HL-60 (cell line): Measurements from ENCODE around the gene NFAT5.
A peak's percentile ranks its signal among the peaks of the same experiment; 100 is the strongest.

Experiments
- DNase-seq, 2 experiments: peaks; one replicate each; pipeline ENCODE4 v3.0.0-alpha.2; 2010 to 2020; ENCODE audit warnings: low read depth in 1 of 2, low spot score in 1 of 2
- H3K27ac ChIP-seq: fragments of 250-450 bp; sonication (Bioruptor Pico); replicated peaks from 2 replicates; pipeline ENCODE4 v1.5.1; 2020; ENCODE audit warnings: mild to moderate bottlenecking, moderate library complexity
- H3K27me3 ChIP-seq: fragments of 250-450 bp; sonication (Bioruptor Pico); 2 replicates; pipeline ENCODE4 v1.5.1; 2021; ENCODE audit warnings: mild to moderate bottlenecking, moderate library complexity; ENCODE audit not compliant: insufficient read depth, poor library complexity, severe bottlenecking
- H3K4me3 ChIP-seq: replicated peaks from 2 replicates; pipeline ENCODE4 v1.5.1; 2011; ENCODE audit warnings: mild to moderate bottlenecking, control low read depth, low read length; ENCODE audit not compliant: insufficient read depth
- GABPA ChIP-seq: IDR thresholded peaks from 2 replicates; pipeline ENCODE4 v1.6.1; 2012; ENCODE audit warnings: low read depth
- POLR2AphosphoS5 ChIP-seq: IDR thresholded peaks from 2 replicates; pipeline ENCODE4 v1.6.1; 2012; ENCODE audit warnings: low read depth
- SPI1 ChIP-seq: IDR thresholded peaks from 2 replicates; pipeline ENCODE4 v1.6.1; 2012; ENCODE audit warnings: low read depth, mild to moderate bottlenecking, borderline replicate concordance
- TF ChIP-seq, protein P1 (sequence below): IDR thresholded peaks from 2 replicates; pipeline ENCODE4 v1.6.1; 2012; ENCODE audit warnings: low read depth; ENCODE audit not compliant: insufficient replicate concordance
- TF ChIP-seq, protein P2 (sequence below): IDR thresholded peaks from one replicate; pipeline ENCODE4 v1.5.1; 2011; ENCODE audit warnings: low read length, control low read depth, inconsistent platforms; ENCODE audit not compliant: insufficient read depth

Gene NFAT5

DNA sequence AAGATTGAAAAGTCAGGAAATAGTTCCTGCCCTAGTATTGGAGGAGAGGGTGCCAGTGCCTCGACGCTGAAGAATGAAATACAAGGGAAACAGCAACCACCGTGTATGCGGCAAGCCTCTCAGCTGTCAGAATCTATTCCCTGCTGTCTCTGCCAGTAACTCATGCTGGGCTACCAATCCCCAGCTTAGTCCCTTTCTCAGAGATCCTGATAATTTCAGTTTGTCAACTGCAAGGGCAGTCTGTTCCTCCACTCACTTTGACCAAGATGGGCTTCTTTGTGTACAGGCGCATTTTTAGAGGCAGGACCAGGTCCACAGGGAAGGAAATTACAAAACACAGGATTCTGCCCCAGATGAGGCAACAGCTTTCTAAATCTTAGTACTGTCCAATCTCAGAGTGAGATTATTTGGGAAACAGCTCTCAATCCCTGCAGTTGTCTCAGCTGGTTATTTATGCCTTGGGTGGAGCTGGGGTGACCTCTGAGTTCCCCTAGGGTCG, 159.3 kb downstream of the NFAT5 start:
- Histone ChIP-seq H3K27me3 (no peaks in the 10 kb centered on the region), H3K4me3 (no peak overlapping the region)
- DNase-seq = no peak

DNA sequence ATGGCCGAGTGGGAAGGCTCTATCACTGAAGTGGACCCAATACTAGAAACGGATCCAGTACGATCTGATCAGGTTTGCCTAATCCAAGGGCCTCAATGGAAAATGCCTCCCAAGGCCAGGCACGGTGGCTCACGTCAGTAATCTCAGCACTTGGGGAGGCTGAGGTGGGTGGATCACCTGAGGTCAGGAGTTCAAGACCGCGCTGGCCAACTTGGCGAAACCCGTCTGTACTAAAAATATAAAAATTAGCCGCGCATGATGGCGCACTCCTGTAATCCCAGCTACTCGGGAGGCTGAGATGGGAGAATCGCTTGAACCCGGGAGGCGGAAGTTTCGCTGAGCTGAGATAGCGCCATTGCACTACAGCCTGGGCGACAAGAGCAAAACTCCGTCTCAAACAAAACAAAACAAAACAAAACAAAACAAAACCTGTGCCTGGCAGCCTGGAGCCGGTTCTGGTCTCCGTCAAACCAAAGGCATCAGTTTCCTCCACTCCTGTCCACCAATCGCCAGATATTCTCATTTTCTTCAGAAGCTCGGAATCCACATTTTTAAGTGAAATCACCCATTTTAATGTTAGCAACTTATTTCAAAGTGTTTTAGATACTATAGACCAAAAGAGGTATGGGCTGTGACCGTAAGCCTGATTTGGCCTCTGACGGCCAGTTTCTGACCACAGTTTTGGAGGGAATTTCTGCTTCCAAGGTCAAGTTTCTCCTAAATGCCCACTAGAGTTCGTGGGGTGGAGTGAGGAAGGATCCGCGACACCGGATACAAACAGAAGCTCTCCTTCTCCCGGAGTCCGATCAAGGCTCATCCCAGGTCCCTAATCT, 159.9 kb downstream of the NFAT5 start:
- TF ChIP-seq, protein P1, sequence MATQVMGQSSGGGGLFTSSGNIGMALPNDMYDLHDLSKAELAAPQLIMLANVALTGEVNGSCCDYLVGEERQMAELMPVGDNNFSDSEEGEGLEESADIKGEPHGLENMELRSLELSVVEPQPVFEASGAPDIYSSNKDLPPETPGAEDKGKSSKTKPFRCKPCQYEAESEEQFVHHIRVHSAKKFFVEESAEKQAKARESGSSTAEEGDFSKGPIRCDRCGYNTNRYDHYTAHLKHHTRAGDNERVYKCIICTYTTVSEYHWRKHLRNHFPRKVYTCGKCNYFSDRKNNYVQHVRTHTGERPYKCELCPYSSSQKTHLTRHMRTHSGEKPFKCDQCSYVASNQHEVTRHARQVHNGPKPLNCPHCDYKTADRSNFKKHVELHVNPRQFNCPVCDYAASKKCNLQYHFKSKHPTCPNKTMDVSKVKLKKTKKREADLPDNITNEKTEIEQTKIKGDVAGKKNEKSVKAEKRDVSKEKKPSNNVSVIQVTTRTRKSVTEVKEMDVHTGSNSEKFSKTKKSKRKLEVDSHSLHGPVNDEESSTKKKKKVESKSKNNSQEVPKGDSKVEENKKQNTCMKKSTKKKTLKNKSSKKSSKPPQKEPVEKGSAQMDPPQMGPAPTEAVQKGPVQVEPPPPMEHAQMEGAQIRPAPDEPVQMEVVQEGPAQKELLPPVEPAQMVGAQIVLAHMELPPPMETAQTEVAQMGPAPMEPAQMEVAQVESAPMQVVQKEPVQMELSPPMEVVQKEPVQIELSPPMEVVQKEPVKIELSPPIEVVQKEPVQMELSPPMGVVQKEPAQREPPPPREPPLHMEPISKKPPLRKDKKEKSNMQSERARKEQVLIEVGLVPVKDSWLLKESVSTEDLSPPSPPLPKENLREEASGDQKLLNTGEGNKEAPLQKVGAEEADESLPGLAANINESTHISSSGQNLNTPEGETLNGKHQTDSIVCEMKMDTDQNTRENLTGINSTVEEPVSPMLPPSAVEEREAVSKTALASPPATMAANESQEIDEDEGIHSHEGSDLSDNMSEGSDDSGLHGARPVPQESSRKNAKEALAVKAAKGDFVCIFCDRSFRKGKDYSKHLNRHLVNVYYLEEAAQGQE = no peak
- TF ChIP-seq, protein P2, sequence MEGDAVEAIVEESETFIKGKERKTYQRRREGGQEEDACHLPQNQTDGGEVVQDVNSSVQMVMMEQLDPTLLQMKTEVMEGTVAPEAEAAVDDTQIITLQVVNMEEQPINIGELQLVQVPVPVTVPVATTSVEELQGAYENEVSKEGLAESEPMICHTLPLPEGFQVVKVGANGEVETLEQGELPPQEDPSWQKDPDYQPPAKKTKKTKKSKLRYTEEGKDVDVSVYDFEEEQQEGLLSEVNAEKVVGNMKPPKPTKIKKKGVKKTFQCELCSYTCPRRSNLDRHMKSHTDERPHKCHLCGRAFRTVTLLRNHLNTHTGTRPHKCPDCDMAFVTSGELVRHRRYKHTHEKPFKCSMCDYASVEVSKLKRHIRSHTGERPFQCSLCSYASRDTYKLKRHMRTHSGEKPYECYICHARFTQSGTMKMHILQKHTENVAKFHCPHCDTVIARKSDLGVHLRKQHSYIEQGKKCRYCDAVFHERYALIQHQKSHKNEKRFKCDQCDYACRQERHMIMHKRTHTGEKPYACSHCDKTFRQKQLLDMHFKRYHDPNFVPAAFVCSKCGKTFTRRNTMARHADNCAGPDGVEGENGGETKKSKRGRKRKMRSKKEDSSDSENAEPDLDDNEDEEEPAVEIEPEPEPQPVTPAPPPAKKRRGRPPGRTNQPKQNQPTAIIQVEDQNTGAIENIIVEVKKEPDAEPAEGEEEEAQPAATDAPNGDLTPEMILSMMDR = no peak
- TF ChIP-seq POLR2AphosphoS5 = no peak
- H3K27ac ChIP-seq = peak overlapping the region; percentile 79
- no peak for DNase-seq
- H3K27me3 ChIP-seq = no peaks in the 10 kb centered on the region
- H3K4me3 ChIP-seq = peak overlapping the region; percentile 58

More for the DNA sequence above, 159.3 kb downstream of the NFAT5 start:
- H3K27ac ChIP-seq = no peak overlapping the region
- TF ChIP-seq, protein P1 = no peak
- TF ChIP-seq GABPA = no peak
- no peak for TF ChIP-seq SPI1
- TF ChIP-seq, protein P2 = no peak
- no peak for TF ChIP-seq POLR2AphosphoS5

DNA sequence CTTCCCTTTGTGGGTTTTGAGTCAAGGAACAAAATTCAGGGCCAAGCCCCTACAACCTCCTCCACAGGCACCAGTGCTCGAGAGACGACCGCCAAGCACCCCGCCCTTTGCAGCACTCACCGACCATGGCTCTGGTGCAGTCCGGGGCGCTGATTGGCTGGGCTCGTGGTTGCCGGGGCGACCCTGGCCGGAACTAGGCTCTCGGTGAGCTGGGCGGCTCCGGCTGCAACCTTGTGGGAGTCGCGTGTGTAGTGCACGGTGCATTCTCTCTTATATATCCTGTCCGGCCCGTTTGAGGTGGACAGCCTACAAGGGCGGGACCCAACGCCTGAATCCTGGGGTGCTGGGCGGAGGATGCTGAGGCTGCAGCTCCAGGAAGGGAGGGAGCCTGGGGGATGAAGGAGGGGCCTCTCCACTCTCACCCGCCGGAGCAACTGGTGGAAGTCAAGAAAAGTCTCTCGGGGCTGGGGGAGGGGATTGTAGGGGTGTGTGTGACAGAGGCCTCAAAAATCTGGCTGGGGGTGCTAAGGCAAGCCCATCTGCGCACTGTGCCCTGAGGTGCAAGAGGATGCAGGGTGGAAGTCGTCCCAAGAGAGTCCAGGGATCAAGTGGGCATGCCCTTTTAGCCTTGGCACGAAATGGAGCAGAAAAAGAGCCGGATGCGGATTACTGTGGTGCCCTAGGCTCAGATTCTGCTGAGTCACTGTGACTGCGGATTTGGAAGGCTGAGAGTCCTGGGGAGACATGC, 160.7 kb downstream of the NFAT5 start, which contains the start of gene NQO1:
NQO1 (minus strand) TSS at position 248 of the 748 bp plus-strand sequence; CDS start at position 127, 121 bp downstream.
- Histone ChIP-seq H3K4me3 (peak within 1 kb of the TSS; percentile 58), H3K27ac (peak within 1 kb of the TSS; percentile 79), H3K27me3 (no peaks in the 10 kb centered on the region)
- TF ChIP-seq, protein P2 = no peak
- peak; percentile 45; the same call in 1 of the 2 replicates for TF ChIP-seq POLR2AphosphoS5
- DNase-seq = peak; percentile 86 to 93
